A549 (cell line): ENCODE measurements around the gene ZBTB8B. TPM values are rescaled to one million over a fixed set of nuclear protein-coding genes. Genes with fewer than 3 reads are reported as not detected.

Experiments
- ATAC-seq, 2 experiments: fragments of 200-7000 bp in 1 of 2; fragments of >200 bp in 1 of 2; cut with Nextera tagmentation in 1 of 2; cut with Tn5 transposase in 1 of 2; 3 replicates each; pipeline versions ENCODE4 v1.8.0 to v1.9.1; 2018 to 2020; ENCODE audit warnings: mild to moderate bottlenecking in 1 of 2, moderate library complexity in 1 of 2
- CTCF ChIA-PET: fragments of 300-600 bp; sonication (Branson Sonifier 250); formaldehyde crosslinking; extraction: SDS; loops from one replicate; lab custom pipeline; 2021; ENCODE audit warnings: antibody characterized with exemption, inconsistent platforms; lab: Yijun Ruan, JAX
- POLR2A ChIA-PET: fragments of 350-600 bp; formaldehyde crosslinking; extraction: SDS; loops from one replicate; lab custom pipeline; 2021; ENCODE audit warnings: antibody characterized with exemption, inconsistent platforms; lab: Yijun Ruan, JAX
- DNase-seq, 2 experiments: peaks; one replicate each; pipeline versions ENCODE4 v3.0.0 to v3.0.0-alpha.2; 2011 to 2016; ENCODE audit warnings: low read depth in 1 of 2, low spot score in 1 of 2
- FAIRE-seq: peaks from 2 replicates; lab custom pipeline; 2011; peaks lifted over from hg19 to GRCh38; lab: Jason Lieb, UNC
- H3K27ac ChIP-seq, 2 experiments: fragments of >200 bp; sonication (Bioruptor Twin); formaldehyde crosslinking; 3 replicates each; pipeline ENCODE4 v1.5.1; 2016 to 2017
- H3K4me1 ChIP-seq: fragments of >200 bp; sonication (Bioruptor Twin); formaldehyde crosslinking; 3 replicates; pipeline ENCODE4 v1.6.1; 2016
- H3K4me2 ChIP-seq: fragments of >200 bp; sonication (Bioruptor Twin); formaldehyde crosslinking; 3 replicates; pipeline ENCODE4 v1.6.1; 2016
- H3K4me3 ChIP-seq: fragments of >200 bp; sonication (Bioruptor Twin); formaldehyde crosslinking; 3 replicates; pipeline ENCODE4 v1.5.1; 2016
- H3K9me3 ChIP-seq: fragments of >200 bp; sonication (Bioruptor Twin); formaldehyde crosslinking; 3 replicates; pipeline ENCODE4 v1.6.1; 2016
- CBX2 ChIP-seq: fragments of 200-600 bp; sonication (generic); IDR thresholded peaks from 2 replicates; pipeline ENCODE4 v1.6.1; 2016; ENCODE audit warnings: low read depth, mild to moderate bottlenecking, borderline replicate concordance
- CBX8 ChIP-seq: fragments of 200-600 bp; sonication (generic); IDR thresholded peaks from 2 replicates; pipeline ENCODE4 v1.6.1; 2016
- ELK1 ChIP-seq: fragments of 150-350 bp; IDR thresholded peaks from 2 replicates; pipeline ENCODE4 v1.6.1; 2014; ENCODE audit warnings: low read depth, mild to moderate bottlenecking, low read length
- EP300 ChIP-seq, 2 experiments: fragments of >200 bp; sonication (Bioruptor Twin); formaldehyde crosslinking; IDR thresholded peaks; 2 replicates in 1 of 2; 3 replicates in 1 of 2; pipeline ENCODE4 v1.6.1; 2016 to 2017
- ESRRA ChIP-seq: fragments of 150-350 bp; IDR thresholded peaks from 2 replicates; pipeline ENCODE4 v1.6.1; 2014; ENCODE audit warnings: mild to moderate bottlenecking, low read length, borderline replicate concordance
- GATA3 ChIP-seq: IDR thresholded peaks from 2 replicates; pipeline ENCODE4 v1.6.1; 2012; ENCODE audit warnings: borderline replicate concordance
- HEYL ChIP-seq: fragments of 250-450 bp; sonication (Bioruptor Pico); IDR thresholded peaks from 2 replicates; pipeline ENCODE4 v1.8.0; 2021; ENCODE audit warnings: mild to moderate bottlenecking, moderate library complexity
- HMGXB4 ChIP-seq: fragments of 250-450 bp; sonication (Bioruptor Pico); IDR thresholded peaks from 2 replicates; pipeline ENCODE4 v1.5.0; 2021; ENCODE audit warnings: mild to moderate bottlenecking, moderate library complexity, borderline replicate concordance
- HOXB5 ChIP-seq: fragments of 250-450 bp; sonication (Bioruptor Pico); IDR thresholded peaks from 2 replicates; pipeline ENCODE4 v1.5.0; 2020; ENCODE audit warnings: mild to moderate bottlenecking, moderate library complexity
- JUN ChIP-seq, 2 experiments: fragments of >200 bp; sonication (Bioruptor Twin); formaldehyde crosslinking; IDR thresholded peaks; 2 replicates in 1 of 2; 3 replicates in 1 of 2; pipeline ENCODE4 v1.6.1; 2016 to 2017
- KDM5A ChIP-seq: fragments of 200-600 bp; sonication (generic); IDR thresholded peaks from 2 replicates; pipeline ENCODE4 v1.6.1; 2016; ENCODE audit warnings: antibody characterized with exemption, mild to moderate bottlenecking
- MAFK ChIP-seq: fragments of 450-650 bp; IDR thresholded peaks from 2 replicates; pipeline ENCODE4 v1.6.1; 2014; ENCODE audit not compliant: partially characterized antibody
- PHF8 ChIP-seq: fragments of 200-600 bp; sonication (generic); IDR thresholded peaks from 2 replicates; pipeline ENCODE4 v1.6.1; 2016; ENCODE audit warnings: low read depth, mild to moderate bottlenecking, antibody characterized with exemption, moderate library complexity, borderline replicate concordance
- POLR2A ChIP-seq: IDR thresholded peaks from 2 replicates; pipeline ENCODE4 v1.6.1; 2012; ENCODE audit warnings: mild to moderate bottlenecking, low read length
- RAD21 ChIP-seq, 2 experiments: fragments of >200 bp in 1 of 2; sonication (Bioruptor Twin) in 1 of 2; formaldehyde crosslinking in 1 of 2; IDR thresholded peaks in 1 of 2; conservative IDR thresholded peaks in 1 of 2; 2 replicates in 1 of 2; 3 replicates in 1 of 2; pipeline ENCODE4 v1.6.1; 2012 to 2018; ENCODE audit warnings: inconsistent platforms in 1 of 2
- RARB ChIP-seq: fragments of 250-450 bp; sonication (Bioruptor Pico); IDR thresholded peaks from 2 replicates; pipeline ENCODE4 v1.8.0; 2021; ENCODE audit warnings: mild to moderate bottlenecking, moderate library complexity
- RCOR1 ChIP-seq: fragments of 150-350 bp; IDR thresholded peaks from 2 replicates; pipeline ENCODE4 v1.6.1; 2014; ENCODE audit warnings: antibody characterized with exemption, low read length, low read depth
- REST ChIP-seq: fragments of 200-600 bp; sonication (generic); IDR thresholded peaks from 2 replicates; pipeline ENCODE4 v1.6.1; 2016; ENCODE audit warnings: antibody characterized with exemption, mild to moderate bottlenecking, moderate library complexity
- RFX5 ChIP-seq: fragments of 450-650 bp; IDR thresholded peaks from 2 replicates; pipeline ENCODE4 v1.7.1; 2014; ENCODE audit warnings: antibody characterized with exemption, mild to moderate bottlenecking, moderate library complexity
- RNF2 ChIP-seq: fragments of 200-600 bp; sonication (generic); IDR thresholded peaks from 2 replicates; pipeline ENCODE4 v1.6.1; 2016; ENCODE audit warnings: low read depth, mild to moderate bottlenecking, antibody characterized with exemption, moderate library complexity, borderline replicate concordance
- SMC3 ChIP-seq: fragments of >200 bp; sonication (Bioruptor Twin); formaldehyde crosslinking; IDR thresholded peaks from 3 replicates; pipeline ENCODE4 v1.6.1; 2018; ENCODE audit warnings: inconsistent platforms
- USF2 ChIP-seq: fragments of 450-650 bp; IDR thresholded peaks from 2 replicates; pipeline ENCODE4 v1.6.1; 2014; ENCODE audit warnings: antibody characterized with exemption
- ZNF302 ChIP-seq: fragments of 250-450 bp; sonication (Bioruptor Pico); IDR thresholded peaks from 2 replicates; pipeline ENCODE4 v1.9.0; 2021; ENCODE audit warnings: inconsistent platforms, mild to moderate bottlenecking, moderate library complexity
- ZSCAN20 ChIP-seq: fragments of 250-450 bp; sonication (Bioruptor Pico); IDR thresholded peaks from 2 replicates; pipeline ENCODE4 v1.8.0; 2022; ENCODE audit warnings: mild to moderate bottlenecking, moderate library complexity
- WGBS: methylation state at CpG from one replicate; pipeline ENCODE4 v1.1.6; 2017; ENCODE audit errors: missing lambda C conversion rate; 5-methylcytosine and 5-hydroxymethylcytosine counted together
- polyA plus RNA-seq, 4 experiments: library from polyadenylated mRNA; depleted of rRNA in 3 of 4; stranded (reverse); fragments of >200 nt; fragmentation: RNase III in 1 of 4; extraction: RNeasy Plus Mini Kit Qiagen cat#74134 plus additional on column Dnase treatment in 1 of 4; gene quantifications; 2 replicates in 3 of 4; 3 replicates in 1 of 4; pipeline ENCODE4 v1.2.3, GENCODE V29; 2011 to 2017

Gene ZBTB8B
- polyA plus RNA-seq, 2 of the 4 experiments (the other 2 are of a cell fraction), result 0.01 to 0.03 TPM

GRCh38 chr1:32487182-32487581 lies 22.3 kb downstream of the ZBTB8B start:
- FAIRE-seq (no peak), DNase-seq (no peak), ATAC-seq (no peak)
- no peaks in the 10 kb centered on the region for H3K4me1 ChIP-seq
- ChIA-PET CTCF (interaction anchor here (1.2 kb wide), 1 partner anchor 39 kb away, joined by 3 read pairs; no protein-coding TSS in a partner anchor), POLR2A (no interaction called here)
- no peak overlapping the region for H3K27ac ChIP-seq
- H3K4me3 ChIP-seq, result no peak overlapping the region
- H3K9me3 ChIP-seq, result no peaks in the 10 kb centered on the region
- H3K4me2 ChIP-seq, result no peak overlapping the region
- no peak for TF ChIP-seq MAFK
- TF ChIP-seq ESRRA, result no peak
- no peak for TF ChIP-seq RAD21 (conservative IDR thresholded peaks at IDR 0.05 in 1 of 2, IDR thresholded peaks at IDR 0.05 in 1 of 2)
- TF ChIP-seq CBX2, result no peak
- TF ChIP-seq HEYL (CRISPR knock-in tag), result no peak
- TF ChIP-seq JUN (IDR thresholded peaks at IDR 0.05), result no peak
- TF ChIP-seq REST, result no peak
- TF ChIP-seq ELK1, result no peak
- TF ChIP-seq RCOR1, result no peak
- no peak for TF ChIP-seq ZSCAN20
- TF ChIP-seq, all 56 proteins: peak for 0
- WGBS, result 72% methylated on average over 5 of the region's 5 CpGs

GRCh38 chr1:32489774-32490454 lies 25.0 kb downstream of the ZBTB8B start:
- no peaks in the 10 kb centered on the region for H3K9me3 ChIP-seq
- FAIRE-seq (no peak), DNase-seq (no peak), ATAC-seq (no peak)
- no peak overlapping the region for H3K27ac ChIP-seq
- H3K4me2 ChIP-seq, result no peak overlapping the region
- no peaks in the 10 kb centered on the region for H3K4me1 ChIP-seq
- no peak overlapping the region for H3K4me3 ChIP-seq
- 68% methylated on average over 3 of the region's 3 CpGs for WGBS
- CTCF ChIA-PET, result no interaction called here
- TF ChIP-seq ZSCAN20 (no peak), RARB (CRISPR knock-in tag) (no peak), RFX5 (no peak), PHF8 (no peak), USF2 (no peak)
- POLR2A ChIA-PET, result no interaction called here

GRCh38 chr1:32491386-32491785 lies 26.5 kb downstream of the ZBTB8B start:
- ChIA-PET POLR2A (no interaction called here), CTCF (interaction anchor here (0.6 to 0.9 kb wide), 2 partner anchors 42 to 56 kb away, joined by 3 to 5 read pairs; no protein-coding TSS in a partner anchor)
- DNase-seq (no peak), ATAC-seq (no peak), FAIRE-seq (no peak)
- TF ChIP-seq ZNF302 (CRISPR knock-in tag) (no peak), RNF2 (no peak), RFX5 (no peak), KDM5A (no peak), CBX2 (no peak), CBX8 (no peak), POLR2A (no peak), GATA3 (no peak), SMC3 (no peak), HMGXB4 (CRISPR knock-in tag) (no peak), HOXB5 (no peak), EP300 (IDR thresholded peaks at IDR 0.05) (no peak)
- H3K4me1 ChIP-seq, result no peaks in the 10 kb centered on the region
- 96% methylated on average over 2 of the region's 2 CpGs for WGBS
- no peak overlapping the region for H3K4me3 ChIP-seq
- H3K4me2 ChIP-seq, result no peak overlapping the region
- H3K9me3 ChIP-seq, result no peaks in the 10 kb centered on the region
- no peak overlapping the region for H3K27ac ChIP-seq
